ENCODE results near the gene SCN5A. TPM values are rescaled to one million over a fixed set of nuclear protein-coding genes. Genes with fewer than 3 reads are reported as not detected.

Gene SCN5A
- total and polyA plus RNA-seq, 7 donors: under 0.01 to 1.9 (median 0.51) TPM

DNA sequence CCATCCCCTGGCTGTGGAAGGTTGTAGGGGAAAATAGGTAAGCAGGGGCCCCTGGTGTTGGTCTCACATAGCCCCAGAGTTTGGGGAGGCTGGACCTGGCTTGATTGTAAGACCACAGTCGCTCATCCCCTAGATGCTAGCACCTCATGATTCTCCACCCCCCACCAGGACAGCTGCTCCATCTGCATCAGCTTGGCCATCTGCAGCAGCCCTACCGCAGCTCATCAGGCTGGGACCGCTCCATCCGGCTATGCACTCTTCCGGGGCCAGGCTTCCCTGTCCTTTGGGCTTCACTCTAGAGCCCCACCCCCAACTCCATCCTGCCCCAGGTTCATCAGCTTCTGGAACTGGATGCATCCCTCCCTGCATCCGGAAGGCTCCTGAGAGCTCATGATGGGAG is 12.6 kb downstream of the SCN5A start:
- 86 to 88% methylated on average over 6 of the region's 6 CpGs for WGBS, 2 donors
- no peak for DNase-seq

DNA sequence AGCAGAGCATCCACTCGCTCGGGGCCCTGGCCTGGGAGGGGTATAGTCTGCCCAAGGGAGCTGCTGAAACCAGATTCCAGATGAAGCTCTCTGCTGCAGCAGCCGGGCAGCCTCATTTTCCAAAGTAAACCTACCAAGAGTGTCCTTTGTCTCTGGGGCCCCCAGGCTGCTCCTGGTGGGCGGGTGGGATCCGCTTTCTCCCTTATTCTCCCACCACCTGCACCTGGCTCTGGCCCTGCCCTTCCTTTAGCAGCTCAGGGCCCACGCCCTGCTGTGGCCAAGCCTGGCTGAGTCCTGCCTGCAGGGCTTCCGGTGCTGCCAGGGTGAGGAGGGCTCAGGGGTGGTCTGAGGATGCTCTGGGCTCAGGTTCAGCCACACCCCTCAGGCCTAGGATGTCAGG is 13.0 kb downstream of the SCN5A start:
- Histone ChIP-seq H3K4me3 (no peak overlapping the region), H3K9me3 (no peaks in the 10 kb centered on the region), H3K27me3 (no peaks in the 10 kb centered on the region), H3K36me3 (no peaks in the 10 kb centered on the region), H3K27ac (no peak overlapping the region), H3K4me1 (no peaks in the 10 kb centered on the region)
- TF ChIP-seq POLR2AphosphoS5 (IDR thresholded peaks at IDR 0.05) (no peak), EP300 (IDR thresholded peaks at IDR 0.05) (no peak), POLR2A (IDR thresholded peaks at IDR 0.05) (no peak)
- TF ChIP-seq, protein P1, sequence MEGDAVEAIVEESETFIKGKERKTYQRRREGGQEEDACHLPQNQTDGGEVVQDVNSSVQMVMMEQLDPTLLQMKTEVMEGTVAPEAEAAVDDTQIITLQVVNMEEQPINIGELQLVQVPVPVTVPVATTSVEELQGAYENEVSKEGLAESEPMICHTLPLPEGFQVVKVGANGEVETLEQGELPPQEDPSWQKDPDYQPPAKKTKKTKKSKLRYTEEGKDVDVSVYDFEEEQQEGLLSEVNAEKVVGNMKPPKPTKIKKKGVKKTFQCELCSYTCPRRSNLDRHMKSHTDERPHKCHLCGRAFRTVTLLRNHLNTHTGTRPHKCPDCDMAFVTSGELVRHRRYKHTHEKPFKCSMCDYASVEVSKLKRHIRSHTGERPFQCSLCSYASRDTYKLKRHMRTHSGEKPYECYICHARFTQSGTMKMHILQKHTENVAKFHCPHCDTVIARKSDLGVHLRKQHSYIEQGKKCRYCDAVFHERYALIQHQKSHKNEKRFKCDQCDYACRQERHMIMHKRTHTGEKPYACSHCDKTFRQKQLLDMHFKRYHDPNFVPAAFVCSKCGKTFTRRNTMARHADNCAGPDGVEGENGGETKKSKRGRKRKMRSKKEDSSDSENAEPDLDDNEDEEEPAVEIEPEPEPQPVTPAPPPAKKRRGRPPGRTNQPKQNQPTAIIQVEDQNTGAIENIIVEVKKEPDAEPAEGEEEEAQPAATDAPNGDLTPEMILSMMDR (IDR thresholded peaks at IDR 0.05): no peak
- intact Hi-C loops (cut with DNase I): no loop called here
- 48 to 71% methylated on average over 7 of the region's 7 CpGs for WGBS, 2 donors
- DNase-seq: no peak

More for the DNA sequence above, 12.6 kb downstream of the SCN5A start:
- H3K9me3 ChIP-seq: no peaks in the 10 kb centered on the region
- TF ChIP-seq POLR2A (IDR thresholded peaks at IDR 0.05) (no peak), POLR2AphosphoS5 (IDR thresholded peaks at IDR 0.05) (no peak), EP300 (IDR thresholded peaks at IDR 0.05) (no peak)
- TF ChIP-seq, protein P1 (IDR thresholded peaks at IDR 0.05): no peak
- no peak overlapping the region for H3K27ac ChIP-seq
- intact Hi-C loops (cut with DNase I): no loop called here
- H3K4me3 ChIP-seq: no peak overlapping the region
- H3K36me3 ChIP-seq: no peaks in the 10 kb centered on the region
- no peaks in the 10 kb centered on the region for H3K27me3 ChIP-seq
- H3K4me1 ChIP-seq: no peaks in the 10 kb centered on the region

DNA sequence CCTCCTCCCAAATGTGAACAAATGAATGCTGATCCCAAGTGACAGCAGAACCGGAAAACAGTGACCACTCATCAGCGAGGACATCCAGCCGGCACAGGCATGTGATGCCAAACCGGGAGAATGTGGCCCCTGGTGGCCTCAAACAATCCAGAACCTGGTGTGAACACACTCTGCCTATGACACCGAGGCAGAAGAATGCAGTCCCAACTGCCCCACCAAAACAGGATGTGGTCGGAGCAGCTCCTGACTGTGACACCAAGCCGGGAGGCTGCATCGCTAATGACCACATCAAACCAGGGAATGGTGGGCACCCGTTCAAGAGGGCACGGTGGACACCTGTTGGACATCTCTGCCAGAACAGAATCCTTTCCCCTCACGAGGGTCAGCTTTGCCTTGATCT is 15.4 kb downstream of the SCN5A start:
- H3K27me3 ChIP-seq: no peaks in the 10 kb centered on the region
- DNase-seq: no peak
- TF ChIP-seq POLR2AphosphoS5 (IDR thresholded peaks at IDR 0.05) (no peak), POLR2A (IDR thresholded peaks at IDR 0.05) (no peak)
- H3K9me3 ChIP-seq: no peaks in the 10 kb centered on the region
- intact Hi-C loops (cut with DNase I): no loop called here
- no peaks in the 10 kb centered on the region for H3K36me3 ChIP-seq
- no peaks in the 10 kb centered on the region for H3K4me1 ChIP-seq
- no peak overlapping the region for H3K4me3 ChIP-seq
- 65 to 69% methylated on average over 11 of the region's 11 CpGs for WGBS, 2 donors
- no peak overlapping the region for H3K27ac ChIP-seq

DNA sequence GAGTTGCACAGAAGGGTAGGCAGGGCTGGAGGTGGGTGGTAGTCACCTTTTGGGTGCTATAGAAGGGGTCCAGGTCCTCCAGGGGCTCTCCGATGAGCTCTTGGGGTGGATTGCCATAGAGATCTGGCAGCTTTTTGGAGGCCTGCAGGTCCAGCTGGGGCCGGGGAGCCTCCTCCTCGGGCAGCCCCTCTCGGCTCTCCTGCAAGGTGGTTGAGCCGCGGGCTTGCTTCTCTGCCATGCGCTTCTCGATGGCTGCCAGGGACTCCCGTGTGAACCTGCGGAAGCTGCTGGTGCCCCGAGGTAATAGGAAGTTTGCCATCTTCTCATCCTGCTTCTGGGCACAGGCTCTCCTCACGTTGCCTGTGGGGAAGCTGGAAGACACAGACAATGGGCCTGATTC is 16.5 kb downstream of the SCN5A start:
- Histone ChIP-seq H3K27me3 (no peaks in the 10 kb centered on the region), H3K36me3 (no peaks in the 10 kb centered on the region), H3K9me3 (no peaks in the 10 kb centered on the region), H3K4me1 (no peaks in the 10 kb centered on the region), H3K4me3 (no peak overlapping the region), H3K27ac (no peak overlapping the region)
- intact Hi-C loops (cut with DNase I): no loop called here
- WGBS, 2 donors: 87 to 92% methylated on average over 12 of the region's 12 CpGs
- TF ChIP-seq POLR2A (IDR thresholded peaks at IDR 0.05): no peak
- no peak for TF ChIP-seq EP300 (IDR thresholded peaks at IDR 0.05)
- no peak for TF ChIP-seq POLR2AphosphoS5 (IDR thresholded peaks at IDR 0.05)
- TF ChIP-seq, protein P1 (IDR thresholded peaks at IDR 0.05): no peak
- no peak for DNase-seq

DNA sequence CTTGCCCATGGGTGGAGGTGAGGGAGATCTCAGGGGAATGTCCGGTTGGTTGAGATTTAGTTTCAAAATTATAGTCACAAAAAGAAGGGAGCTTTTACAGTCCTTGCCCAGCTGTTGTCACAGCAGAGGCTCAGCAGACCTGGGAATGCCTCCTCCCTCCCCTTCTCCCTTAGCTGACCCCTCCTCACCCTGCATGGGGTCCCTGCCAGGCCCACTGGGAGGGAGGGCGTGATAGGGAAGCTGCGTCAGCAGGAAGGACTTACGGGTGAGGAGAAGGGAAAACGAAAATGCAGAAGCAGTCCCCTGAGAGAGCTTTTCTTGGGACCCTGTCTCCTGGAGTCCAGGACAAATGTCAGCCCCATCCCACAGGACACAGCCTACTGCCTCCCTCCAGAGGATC is 18.9 kb downstream of the SCN5A start:
- no peaks in the 10 kb centered on the region for H3K4me1 ChIP-seq
- H3K27me3 ChIP-seq: no peaks in the 10 kb centered on the region
- intact Hi-C loops (cut with DNase I): no loop called here
- H3K36me3 ChIP-seq: no peaks in the 10 kb centered on the region
- no peak overlapping the region for H3K4me3 ChIP-seq
- no peak overlapping the region for H3K27ac ChIP-seq
- no peak for DNase-seq
- no peaks in the 10 kb centered on the region for H3K9me3 ChIP-seq
- 65 to 69% methylated on average over 5 of the region's 5 CpGs for WGBS, 2 donors
- TF ChIP-seq EP300 (IDR thresholded peaks at IDR 0.05) (no peak), POLR2AphosphoS5 (IDR thresholded peaks at IDR 0.05) (no peak), POLR2A (IDR thresholded peaks at IDR 0.05) (no peak)
- TF ChIP-seq, protein P1 (IDR thresholded peaks at IDR 0.05): no peak
